Coronary artery (tissue), 2 donors: ENCODE results near the gene KCNIP1.

Experiments used
- DNase-seq: peaks from one replicate; pipeline ENCODE4 v3.0.0-alpha.2; 2017; ENCODE audit warnings: low spot score
- H3K27ac ChIP-seq, 2 donors: fragments of 200-600 bp; sonication (generic); one replicate each; pipeline ENCODE4 v1.5.1; 2016 to 2019
- H3K4me3 ChIP-seq: fragments of 200-600 bp; sonication (generic); 2 replicates; pipeline ENCODE4 v1.5.1; 2016; ENCODE audit warnings: mild to moderate bottlenecking, moderate library complexity
- CTCF ChIP-seq: fragments of 200-600 bp; sonication (generic); IDR thresholded peaks from one replicate; pipeline ENCODE4 v1.5.1; 2019; ENCODE audit warnings: antibody characterized with exemption

KCNIP1 gene

DNA sequence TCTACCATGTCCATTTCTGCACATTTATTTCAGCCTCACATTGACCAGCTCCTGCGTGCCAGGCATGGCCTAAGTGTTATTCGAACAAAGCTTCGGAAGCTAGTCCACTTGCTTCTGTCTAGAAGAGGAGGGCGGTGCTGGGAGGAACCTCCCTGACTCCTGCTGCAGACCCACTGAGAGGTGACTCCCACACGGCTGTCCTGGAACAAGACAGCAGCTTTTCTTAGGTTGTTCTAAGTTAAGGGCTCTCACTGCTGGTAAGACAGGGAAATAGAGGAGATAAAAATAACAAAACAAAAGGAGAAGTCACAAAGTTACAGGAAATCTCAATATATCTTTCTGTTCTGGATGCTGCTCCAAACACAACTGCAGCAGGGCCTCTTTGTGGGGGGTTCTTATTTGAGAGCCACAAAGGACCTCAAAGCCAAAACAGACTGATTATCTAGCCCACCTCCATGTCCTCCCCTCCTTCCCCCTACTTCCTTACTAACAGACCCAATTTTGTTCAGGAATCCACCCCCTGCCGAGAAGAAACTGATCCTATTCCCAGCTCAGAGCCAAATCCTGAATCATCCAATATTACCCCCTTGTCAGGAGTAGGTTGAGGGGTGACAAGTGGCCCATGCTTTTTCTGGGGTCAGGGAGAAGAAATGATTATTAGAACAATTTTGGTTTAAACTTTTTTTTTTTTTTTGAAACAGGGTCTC lies 28.4 kb upstream of the KCNIP1 start:
- Histone ChIP-seq H3K4me3 (no peak overlapping the region), H3K27ac (no peak overlapping the region)
- DNase-seq, result no peak
- no peak for TF ChIP-seq CTCF

DNA sequence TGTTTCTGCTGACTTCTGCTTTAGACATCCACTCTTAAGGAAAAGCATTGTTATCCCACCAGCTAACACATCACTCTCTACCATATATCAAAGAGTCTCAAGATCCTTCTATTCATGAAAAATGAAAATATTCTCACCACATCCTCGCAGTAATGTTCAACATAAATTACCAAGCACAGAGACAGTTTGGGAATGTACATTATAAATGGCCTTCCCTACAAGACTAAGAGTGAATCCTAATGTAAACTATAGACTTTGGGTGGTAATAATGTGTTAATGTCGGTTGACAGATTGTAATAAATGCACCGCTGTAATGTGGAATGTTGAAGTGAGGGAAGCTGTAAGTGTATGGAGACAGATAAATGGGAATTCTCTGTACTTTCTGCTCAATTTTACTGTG lies 27.1 kb upstream of the KCNIP1 start:
- Histone ChIP-seq H3K4me3 (no peak overlapping the region), H3K27ac (no peak overlapping the region)
- DNase-seq, result no peak
- TF ChIP-seq CTCF, result no peak

- no peak overlapping the region for H3K27ac ChIP-seq
- no peak for DNase-seq
- no peak for TF ChIP-seq CTCF
- H3K4me3 ChIP-seq, result no peak overlapping the region
Observed at GRCh38 chr5:170477906-170478305, 25.9 kb upstream of the KCNIP1 start.

DNA sequence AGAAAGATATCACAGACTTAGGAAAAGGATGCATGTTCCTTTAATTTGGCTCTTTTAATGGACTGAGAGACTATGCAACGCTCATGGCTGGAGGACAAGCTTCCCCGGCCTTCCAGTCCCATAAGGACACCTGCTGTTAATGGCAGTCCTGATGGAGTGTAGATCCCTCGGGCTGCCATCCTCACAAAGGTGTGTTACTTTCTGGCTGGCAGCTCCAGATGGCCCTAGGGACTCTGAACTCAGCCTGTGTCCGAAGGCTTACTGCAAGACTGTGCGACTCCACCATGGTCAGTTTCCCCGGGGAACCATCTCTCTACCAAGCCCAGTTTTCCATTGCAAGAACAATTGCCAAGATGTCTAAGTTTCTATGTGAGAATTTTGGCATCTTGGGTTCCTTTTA lies 25.5 kb upstream of the KCNIP1 start:
- no peak overlapping the region for H3K27ac ChIP-seq
- no peak for TF ChIP-seq CTCF
- DNase-seq, result no peak
- H3K4me3 ChIP-seq, result no peak overlapping the region

DNA sequence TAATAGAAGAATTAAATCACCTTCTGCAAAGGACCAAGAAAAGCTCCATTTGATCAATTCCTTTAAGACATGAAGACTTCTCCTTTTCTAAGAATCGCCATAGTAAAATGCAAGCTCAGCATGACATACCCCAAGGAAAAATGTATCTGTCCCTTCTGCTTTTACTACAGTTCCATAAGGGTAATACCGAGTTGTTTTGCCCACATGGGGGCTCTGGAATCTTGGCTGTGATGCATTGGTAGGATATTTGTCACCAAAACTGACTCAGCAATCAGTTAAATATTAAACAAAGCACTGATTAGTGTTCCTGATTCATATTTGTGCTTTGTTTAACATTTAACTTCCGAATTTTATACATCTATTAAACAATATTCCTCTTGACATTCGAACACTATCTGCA lies 24.3 kb upstream of the KCNIP1 start:
- no peak for DNase-seq

DNA sequence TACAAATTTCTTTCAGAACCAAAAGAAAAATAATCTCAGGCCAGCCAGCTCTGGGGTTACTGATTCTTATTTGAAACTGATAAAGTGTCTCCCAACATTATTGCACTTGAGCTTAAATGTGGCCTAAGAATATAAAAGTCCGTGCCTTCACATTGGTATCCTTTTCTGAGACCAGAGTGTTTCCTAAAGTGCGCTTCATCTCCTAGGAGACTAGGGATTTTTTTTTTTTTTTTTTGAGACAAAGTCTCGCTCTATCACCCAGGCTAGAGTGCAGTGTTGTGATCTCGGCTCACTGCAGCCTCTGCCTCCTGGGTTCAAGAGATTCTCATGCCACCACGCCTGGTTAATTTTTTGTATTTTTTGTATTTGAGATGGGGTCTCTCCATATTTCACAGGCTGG lies 23.6 kb upstream of the KCNIP1 start:
- H3K4me3 ChIP-seq, result no peak overlapping the region
- no peak overlapping the region for H3K27ac ChIP-seq
- DNase-seq, result peak; percentile 4
- no peak for TF ChIP-seq CTCF

More for the DNA sequence above, 24.3 kb upstream of the KCNIP1 start:
- Histone ChIP-seq H3K4me3 (no peak overlapping the region), H3K27ac (no peak overlapping the region)
- no peak for TF ChIP-seq CTCF

GRCh38 chr5:170481849-170482248 lies 22.0 kb upstream of the KCNIP1 start:
- no peak for DNase-seq

More at GRCh38 chr5:170481849-170482248, 22.0 kb upstream of the KCNIP1 start:
- no peak for TF ChIP-seq CTCF
- Histone ChIP-seq H3K27ac (no peak overlapping the region), H3K4me3 (no peak overlapping the region)
